Measurements from ENCODE around the gene MAGI1.
"Not testable (repeated sequence)": the region's sequence is repeated elsewhere in the genome, so short reads cannot be mapped to it uniquely, and the experiment has no call there.

The MAGI1 gene

GRCh38 chr3:65894126-65894525, 144.6 kb downstream of the MAGI1 start:
- TF ChIP-seq JUND (IDR thresholded peaks at IDR 0.05; ENCODE audit: low read depth) = no peak
- in situ Hi-C loops (cut with HindIII; ENCODE audit: low pct_unique_long_range_greater_than_20kb, low sequenced_read_pairs) = no loop called here
- DNase-seq (ENCODE audit: low read depth in 1 of 2, low spot score in 1 of 2) = no peak

DNA sequence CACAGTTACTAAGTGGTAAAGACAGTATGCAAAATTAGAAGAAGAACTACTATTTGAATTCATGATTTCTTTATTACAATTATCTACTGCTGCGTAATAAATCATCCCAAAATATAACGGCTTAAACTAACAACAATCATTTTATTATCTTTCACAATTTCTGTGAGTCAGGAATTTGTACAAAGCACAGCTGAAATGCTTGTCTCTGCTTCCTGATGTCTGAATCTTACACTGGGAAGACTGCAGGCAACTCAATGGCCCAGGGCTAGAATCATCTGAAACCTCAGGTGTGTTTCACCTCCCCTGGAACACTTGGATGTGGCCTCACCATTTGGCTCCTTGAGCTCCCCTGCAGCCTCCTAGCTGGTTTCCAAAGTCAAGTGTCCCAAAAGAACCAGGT, 145.1 kb downstream of the MAGI1 start:
- no peak for DNase-seq (ENCODE audit: low read depth in 1 of 2, low spot score in 1 of 2)
- in situ Hi-C loops (cut with HindIII; ENCODE audit: low pct_unique_long_range_greater_than_20kb, low sequenced_read_pairs) = no loop called here
- no peak for TF ChIP-seq JUND (IDR thresholded peaks at IDR 0.05; ENCODE audit: low read depth)

GRCh38 chr3:65891477-65891876, 147.2 kb downstream of the MAGI1 start:
- in situ Hi-C loops (cut with HindIII; ENCODE audit: low pct_unique_long_range_greater_than_20kb, low sequenced_read_pairs); DNase-seq (ENCODE audit: low read depth in 1 of 2, low spot score in 1 of 2): not testable (repeated sequence)

DNA sequence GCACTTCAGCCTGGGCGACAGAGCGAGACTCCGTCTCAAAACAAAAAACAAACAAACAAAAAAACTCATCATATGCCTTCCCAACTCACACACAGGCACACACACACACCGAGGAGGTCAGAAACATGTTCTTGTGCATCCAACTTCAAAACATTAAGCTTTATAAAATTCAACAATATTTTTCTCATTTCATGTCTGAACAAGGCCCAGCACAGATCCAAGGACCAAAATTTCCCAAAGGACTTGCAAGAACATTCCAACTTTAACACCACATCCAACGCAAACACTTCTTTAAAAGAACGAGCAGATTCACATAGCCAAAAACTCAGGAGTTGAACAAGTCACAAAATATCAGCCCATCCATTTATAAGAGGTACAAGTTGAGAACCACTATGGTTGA, 148.4 kb downstream of the MAGI1 start:
- in situ Hi-C loops (cut with HindIII; ENCODE audit: low pct_unique_long_range_greater_than_20kb, low sequenced_read_pairs) = no loop called here
- no peak for TF ChIP-seq JUND (IDR thresholded peaks at IDR 0.05; ENCODE audit: low read depth)
- DNase-seq (ENCODE audit: low read depth in 1 of 2, low spot score in 1 of 2) = no peak

DNA sequence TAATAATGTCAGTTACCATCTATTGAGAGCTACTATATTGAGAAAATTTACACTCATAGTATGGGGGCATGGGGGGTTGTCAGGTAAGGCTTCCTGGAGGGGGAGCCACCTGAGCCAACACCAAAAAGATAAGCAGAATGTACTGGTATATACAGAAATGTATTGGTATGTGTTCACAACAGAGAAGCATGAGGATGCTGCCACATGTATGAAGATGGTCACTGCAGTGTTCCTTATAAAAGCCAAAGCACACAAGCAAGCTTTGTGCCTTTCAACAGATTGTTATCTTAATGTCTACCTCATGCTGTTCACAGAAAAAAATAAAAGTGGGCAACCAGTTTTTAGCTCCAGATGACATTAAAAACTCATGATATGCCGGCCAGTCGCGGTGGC, 149.0 kb downstream of the MAGI1 start:
- in situ Hi-C loops (cut with HindIII; ENCODE audit: low pct_unique_long_range_greater_than_20kb, low sequenced_read_pairs) = no loop called here
- no peak for TF ChIP-seq JUND (IDR thresholded peaks at IDR 0.05; ENCODE audit: low read depth)
- no peak for DNase-seq (ENCODE audit: low read depth in 1 of 2, low spot score in 1 of 2)

GRCh38 chr3:65888980-65889706, 149.6 kb downstream of the MAGI1 start:
- DNase-seq (ENCODE audit: low read depth in 1 of 2, low spot score in 1 of 2) = no peak
- in situ Hi-C loops (cut with HindIII; ENCODE audit: low pct_unique_long_range_greater_than_20kb, low sequenced_read_pairs) = no loop called here
- TF ChIP-seq JUND (IDR thresholded peaks at IDR 0.05; ENCODE audit: low read depth) = no peak

- no peak for DNase-seq (ENCODE audit: low read depth in 1 of 2, low spot score in 1 of 2)
- in situ Hi-C loops (cut with HindIII; ENCODE audit: low pct_unique_long_range_greater_than_20kb, low sequenced_read_pairs) = no loop called here
Measured at GRCh38 chr3:65888196-65888595, 150.5 kb downstream of the MAGI1 start.

GRCh38 chr3:65886391-65886790, 152.3 kb downstream of the MAGI1 start:
- TF ChIP-seq JUND (IDR thresholded peaks at IDR 0.05; ENCODE audit: low read depth) = no peak
- DNase-seq (ENCODE audit: low read depth in 1 of 2, low spot score in 1 of 2) = no peak
- in situ Hi-C loops (cut with HindIII; ENCODE audit: low pct_unique_long_range_greater_than_20kb, low sequenced_read_pairs) = no loop called here

More at GRCh38 chr3:65888196-65888595, 150.5 kb downstream of the MAGI1 start:
- TF ChIP-seq JUND (IDR thresholded peaks at IDR 0.05; ENCODE audit: low read depth) = no peak

GRCh38 chr3:65884071-65884470, 154.6 kb downstream of the MAGI1 start:
- no peak for DNase-seq (ENCODE audit: low read depth in 1 of 2, low spot score in 1 of 2)
- in situ Hi-C loops (cut with HindIII; ENCODE audit: low pct_unique_long_range_greater_than_20kb, low sequenced_read_pairs) = no loop called here
- TF ChIP-seq JUND (IDR thresholded peaks at IDR 0.05; ENCODE audit: low read depth) = no peak

DNA sequence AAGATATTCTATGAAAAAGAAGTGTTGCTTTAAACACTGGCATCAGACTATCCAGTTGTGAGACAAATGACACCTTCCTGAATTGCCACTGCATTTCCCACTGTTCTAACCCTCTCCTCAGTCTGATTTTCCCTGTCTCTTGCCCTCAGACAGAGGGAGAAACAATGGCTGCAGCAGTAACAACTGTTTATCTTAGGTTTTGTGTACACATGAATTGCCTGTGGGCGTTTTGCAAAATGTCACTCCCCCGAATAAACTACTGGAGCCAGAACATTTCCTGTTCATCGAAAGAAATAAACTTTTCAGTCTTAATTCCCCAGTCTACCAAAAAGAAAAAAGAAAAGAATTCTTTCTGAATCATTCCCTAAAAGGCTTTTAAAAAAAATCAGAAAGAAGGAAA, 155.1 kb downstream of the MAGI1 start:
- no peak for TF ChIP-seq JUND (IDR thresholded peaks at IDR 0.05; ENCODE audit: low read depth)
- DNase-seq (ENCODE audit: low read depth in 1 of 2, low spot score in 1 of 2) = peak in 1 of 2 experiments; percentile 52
- in situ Hi-C loops (cut with HindIII; ENCODE audit: low pct_unique_long_range_greater_than_20kb, low sequenced_read_pairs) = no loop called here

GRCh38 chr3:65880350-65880749, 158.4 kb downstream of the MAGI1 start:
- in situ Hi-C loops (cut with HindIII; ENCODE audit: low pct_unique_long_range_greater_than_20kb, low sequenced_read_pairs) = no loop called here
- no peak for DNase-seq (ENCODE audit: low read depth in 1 of 2, low spot score in 1 of 2)
- TF ChIP-seq JUND (IDR thresholded peaks at IDR 0.05; ENCODE audit: low read depth) = no peak

DNA sequence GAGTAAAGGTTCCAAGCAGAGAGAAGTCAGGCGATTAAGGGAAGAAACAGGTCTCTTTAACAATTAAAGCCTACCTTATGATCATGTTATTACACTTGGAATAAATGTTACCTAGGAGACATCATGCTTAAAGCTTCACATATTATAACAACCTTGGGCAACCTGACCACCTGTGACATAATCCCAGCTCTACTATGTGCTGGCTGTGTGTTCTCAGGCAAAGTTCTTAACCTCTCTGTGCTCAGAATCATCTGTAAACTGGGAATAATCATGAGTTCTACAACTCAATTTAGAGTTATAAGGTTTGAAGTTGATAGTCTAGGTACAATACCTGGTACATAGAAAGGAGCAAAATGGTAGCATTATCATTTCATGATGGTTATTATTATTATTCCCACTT, 159.3 kb downstream of the MAGI1 start:
- in situ Hi-C loops (cut with HindIII; ENCODE audit: low pct_unique_long_range_greater_than_20kb, low sequenced_read_pairs) = no loop called here
- no peak for TF ChIP-seq JUND (IDR thresholded peaks at IDR 0.05; ENCODE audit: low read depth)
- DNase-seq (ENCODE audit: low read depth in 1 of 2, low spot score in 1 of 2) = no peak

GRCh38 chr3:65878831-65879230, 159.9 kb downstream of the MAGI1 start:
- no peak for DNase-seq (ENCODE audit: low read depth in 1 of 2, low spot score in 1 of 2)
- TF ChIP-seq JUND (IDR thresholded peaks at IDR 0.05; ENCODE audit: low read depth) = no peak
- in situ Hi-C loops (cut with HindIII; ENCODE audit: low pct_unique_long_range_greater_than_20kb, low sequenced_read_pairs) = no loop called here

GRCh38 chr3:65877160-65877559, 161.6 kb downstream of the MAGI1 start:
- in situ Hi-C loops (cut with HindIII; ENCODE audit: low pct_unique_long_range_greater_than_20kb, low sequenced_read_pairs) = no loop called here
- no peak for DNase-seq (ENCODE audit: low read depth in 1 of 2, low spot score in 1 of 2)
- no peak for TF ChIP-seq JUND (IDR thresholded peaks at IDR 0.05; ENCODE audit: low read depth)
